HG03196 (cell line): ENCODE measurements around the gene PREX1.

Experiments
- ATAC-seq: cut with Tn5 transposase; IDR thresholded peaks from one replicate; pipeline ENCODE4 v1.9.1; 2021; ENCODE audit not compliant: unreplicated experiment

The PREX1 gene

DNA sequence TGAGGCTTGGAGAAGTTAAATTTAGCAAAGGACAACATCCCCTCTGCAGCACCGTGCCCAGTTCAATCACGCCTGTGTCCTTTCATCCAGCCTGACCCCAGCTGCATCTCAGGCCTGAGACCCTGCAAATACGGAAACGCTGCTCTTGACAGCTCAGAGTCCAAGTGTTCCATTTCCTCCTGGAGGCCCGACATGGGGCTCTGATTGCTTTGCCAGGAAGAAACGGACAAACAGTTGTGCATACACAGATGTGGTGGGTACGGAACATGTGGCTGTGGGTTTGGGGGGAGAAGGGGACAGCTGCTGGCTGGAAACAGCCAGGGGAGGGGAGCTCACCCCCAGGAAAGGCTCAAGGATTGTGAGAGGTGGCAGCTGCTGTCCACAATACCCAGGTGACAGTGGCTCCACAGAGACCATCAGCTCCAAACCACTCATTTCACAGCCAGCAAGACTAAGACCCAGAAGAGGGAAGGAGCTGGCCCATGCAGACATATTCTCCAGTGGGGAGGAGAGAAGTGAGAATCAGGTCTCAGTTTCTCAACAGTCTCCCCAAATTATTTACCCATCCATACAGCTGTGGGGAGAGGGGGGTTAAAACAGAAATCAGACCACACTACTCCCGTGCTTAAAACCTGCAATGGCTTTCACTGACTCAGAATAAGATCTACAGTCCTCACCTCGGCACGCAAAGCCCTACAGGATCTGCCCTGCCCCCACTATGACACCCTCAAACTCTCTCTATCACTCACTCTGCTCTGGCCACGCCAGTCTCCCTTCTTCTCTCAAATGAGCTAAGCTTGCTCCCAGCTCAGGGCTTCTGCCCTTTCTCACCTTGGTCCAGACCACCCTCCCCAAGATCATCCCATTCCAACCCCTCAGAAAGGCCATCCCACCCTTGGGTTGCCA, 89.1 kb downstream of the PREX1 start:
- ATAC-seq: peak; percentile 66

DNA sequence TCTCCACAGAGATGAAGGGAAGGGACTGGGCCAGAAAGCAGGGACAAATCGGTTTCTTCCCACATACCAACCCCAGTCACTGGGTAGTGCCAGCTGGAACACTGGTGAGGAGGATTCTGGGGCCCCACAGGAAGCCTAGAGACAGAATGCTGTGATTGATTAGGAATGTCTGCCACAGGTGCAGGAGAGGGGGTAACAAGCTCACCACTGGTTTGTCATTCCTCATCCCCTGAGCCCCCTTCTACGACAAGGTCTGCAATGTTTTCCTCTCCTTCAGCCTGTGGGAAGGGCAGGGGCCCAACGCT, 89.8 kb downstream of the PREX1 start:
- no peak for ATAC-seq

DNA sequence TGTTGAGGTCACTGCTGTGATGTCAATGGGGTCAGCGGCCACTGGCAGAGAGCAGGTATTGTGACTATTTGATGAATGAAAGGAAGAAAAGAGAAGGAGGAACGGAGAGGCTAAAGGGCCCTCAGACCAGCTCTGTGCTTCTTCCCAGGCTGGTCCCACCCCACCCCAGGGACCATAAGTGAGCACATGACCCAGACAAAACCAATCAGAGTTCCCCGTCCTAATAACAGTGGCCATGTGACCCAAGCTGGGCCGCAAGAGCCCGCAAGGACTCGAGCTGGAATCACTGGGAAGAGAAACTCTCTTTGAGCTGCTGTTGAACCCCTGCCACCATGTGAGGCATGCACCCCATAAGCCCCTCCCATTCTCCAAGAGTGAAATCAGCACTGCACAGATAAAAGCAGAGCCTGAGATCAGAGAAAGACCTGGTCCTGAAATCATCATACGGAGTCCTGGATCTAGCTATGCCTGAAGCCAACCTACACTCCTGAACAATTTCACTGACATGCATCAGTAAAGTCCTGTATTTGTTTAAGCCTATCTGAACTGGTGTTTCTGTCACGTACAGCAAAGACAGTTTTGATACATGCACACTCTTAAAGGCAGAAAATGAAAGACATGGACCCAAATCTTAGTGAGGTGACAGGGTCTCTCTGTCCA, 90.2 kb downstream of the PREX1 start:
- ATAC-seq: no peak

DNA sequence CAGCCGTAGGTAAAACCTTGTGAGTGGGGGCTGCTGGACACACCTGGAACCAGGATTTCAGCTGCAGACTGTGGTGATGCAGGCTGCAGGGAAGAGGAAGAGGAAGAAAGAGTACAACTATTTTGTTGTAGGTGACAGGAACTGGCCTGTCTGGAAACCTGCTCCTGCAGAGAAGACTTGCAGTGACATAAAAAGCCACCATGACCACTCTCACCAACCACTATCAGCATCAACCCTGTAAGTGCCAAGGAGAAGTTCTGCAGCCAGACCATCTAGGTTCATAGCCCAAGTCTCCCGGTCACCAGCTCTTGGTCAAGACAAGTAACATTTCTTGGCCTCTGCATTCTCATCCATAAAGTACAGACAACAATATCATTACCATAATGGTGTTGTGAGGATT, 91.2 kb downstream of the PREX1 start:
- ATAC-seq: no peak

DNA sequence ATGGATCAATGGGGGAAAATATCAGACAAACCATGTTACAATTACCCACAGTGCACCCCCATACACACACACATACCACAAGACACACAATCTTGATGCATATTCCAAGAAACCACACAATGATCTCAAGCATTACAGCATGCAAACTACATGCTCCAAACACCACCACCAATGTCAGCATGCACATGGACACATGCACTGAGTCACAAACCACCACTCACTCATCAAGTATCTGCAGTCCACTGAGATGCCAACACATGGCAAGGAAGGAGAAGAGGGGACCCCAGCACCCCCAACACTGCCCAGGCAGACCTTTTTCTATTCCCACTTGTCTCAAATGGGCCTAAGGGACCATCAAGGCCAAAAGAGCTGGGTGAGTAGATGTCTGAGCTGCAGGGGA, 91.6 kb downstream of the PREX1 start:
- no peak for ATAC-seq

DNA sequence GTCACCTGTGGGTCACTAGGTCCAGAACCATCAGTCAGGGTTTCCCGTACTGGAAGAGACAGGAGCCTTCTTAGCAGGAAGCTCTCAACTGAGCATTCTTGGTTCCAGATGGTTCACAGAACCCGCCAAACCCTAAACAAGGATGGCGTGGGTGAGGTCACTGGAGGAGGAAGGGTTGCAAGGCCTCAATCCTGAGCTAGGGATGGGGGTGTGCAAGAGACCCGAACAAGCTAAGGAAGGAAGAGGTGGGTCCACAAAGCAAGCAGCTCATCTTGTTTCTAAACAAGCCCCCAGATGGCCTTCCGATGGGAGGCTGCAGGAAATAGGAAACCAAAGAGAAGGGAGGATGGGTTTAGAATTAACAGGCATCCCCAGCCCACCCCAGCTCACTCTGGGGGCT, 92.7 kb downstream of the PREX1 start:
- ATAC-seq: no peak

DNA sequence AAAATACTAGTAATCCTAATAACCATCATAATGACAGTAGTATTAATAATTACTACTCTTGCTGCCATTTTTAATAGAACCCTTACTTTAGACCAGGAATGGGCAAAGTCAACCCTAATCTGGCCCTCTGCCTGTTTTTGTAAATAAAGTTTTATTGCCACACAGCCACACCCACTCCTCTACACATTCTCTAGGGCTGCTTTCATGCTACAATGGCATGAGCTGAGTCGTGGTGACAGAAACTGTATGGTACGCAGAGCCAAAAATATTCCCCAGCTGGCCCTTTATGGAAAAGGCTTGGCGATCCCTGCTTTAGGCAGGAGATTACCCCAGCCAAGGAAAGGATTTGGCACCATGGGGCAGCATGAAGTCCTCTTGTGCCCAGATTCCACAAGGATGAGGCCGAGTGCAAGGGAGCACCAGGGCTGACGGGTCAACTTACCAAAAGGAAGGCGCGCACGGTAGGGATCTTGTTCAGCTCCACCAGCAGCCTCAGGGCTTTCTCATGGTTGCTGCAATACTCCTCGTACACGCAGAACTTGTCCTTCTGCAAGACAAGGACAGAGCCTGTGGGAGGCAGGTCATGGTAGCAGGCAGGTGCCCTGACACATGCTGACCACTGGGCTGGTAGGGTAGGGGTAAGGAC, 93.6 kb downstream of the PREX1 start:
- no peak for ATAC-seq

DNA sequence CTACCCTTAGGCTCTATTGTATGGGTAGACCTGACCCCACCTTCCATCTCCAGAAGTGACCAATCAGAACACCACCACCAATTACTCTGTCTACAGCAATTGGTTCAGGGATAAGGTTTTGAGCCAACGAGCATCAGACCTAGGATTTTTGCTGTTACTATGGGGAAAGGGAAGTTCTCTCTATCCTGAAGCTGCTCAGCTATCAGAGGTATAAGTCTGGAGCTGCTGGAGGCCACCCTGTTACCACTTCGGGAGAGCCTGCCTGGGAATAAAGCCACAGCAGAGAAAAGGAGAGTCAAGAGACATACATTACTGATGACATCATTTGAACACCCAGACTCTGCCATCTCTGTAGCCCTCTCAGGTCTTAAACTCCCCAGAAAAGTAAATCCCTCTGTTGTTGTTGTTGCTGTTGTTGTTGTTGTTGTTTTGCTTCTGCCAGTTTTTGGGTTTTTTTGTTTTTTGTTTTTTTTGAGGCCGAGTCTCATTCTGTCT, 94.5 kb downstream of the PREX1 start:
- ATAC-seq: no peak

DNA sequence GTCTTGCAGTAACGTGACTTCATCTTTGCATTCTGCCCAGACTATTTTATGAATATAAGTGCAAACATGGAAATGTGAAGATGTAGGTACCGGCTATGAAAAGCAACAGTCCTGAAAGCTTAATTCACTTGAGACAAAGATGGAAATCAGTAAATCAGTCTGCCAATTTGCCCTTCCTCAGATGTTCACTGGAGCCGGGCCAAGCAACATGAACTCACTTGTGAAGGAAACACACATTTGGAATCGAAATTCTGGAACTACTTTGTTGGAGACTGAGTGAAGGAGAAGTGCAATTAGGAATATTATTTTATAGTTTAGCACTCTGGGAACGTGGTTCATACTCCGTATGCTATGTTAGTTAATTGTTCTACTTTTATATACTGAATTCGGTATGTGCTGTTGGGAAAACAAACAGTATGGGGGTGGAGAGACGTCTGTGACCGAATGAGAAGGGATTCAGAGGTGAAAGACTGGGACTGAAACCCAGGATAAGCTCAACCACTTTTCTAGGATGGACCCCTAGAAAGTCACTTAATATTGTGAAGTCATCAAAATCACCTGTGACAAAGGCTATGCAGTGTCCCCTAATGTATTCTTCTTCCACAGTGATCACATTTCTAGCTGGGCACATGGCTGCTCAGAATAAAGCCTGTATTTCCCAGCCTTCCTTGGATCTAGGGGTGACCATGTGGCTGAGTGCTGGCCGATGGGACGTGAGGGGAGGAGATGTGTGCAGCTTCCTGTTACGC, 95.5 kb downstream of the PREX1 start:
- ATAC-seq: no peak

DNA sequence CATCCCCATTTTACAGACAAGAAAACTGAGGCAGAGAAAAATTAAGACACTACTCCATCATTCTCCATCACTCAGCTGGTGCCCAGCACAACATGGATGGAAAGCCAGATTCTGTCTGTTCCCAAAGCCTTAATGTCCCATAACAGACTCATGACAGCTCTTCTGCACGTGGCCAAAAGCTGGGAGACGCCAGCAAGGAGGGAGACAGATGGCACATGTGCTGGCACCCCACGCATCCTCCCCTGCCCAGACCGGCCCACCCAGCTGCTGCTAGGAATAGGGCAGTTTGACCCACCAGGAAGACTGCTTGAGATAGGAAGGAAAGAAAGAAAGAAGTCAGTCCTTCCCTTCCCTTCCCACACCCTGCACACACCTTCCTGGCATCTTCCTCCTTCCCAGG, 96.3 kb downstream of the PREX1 start:
- ATAC-seq: no peak

DNA sequence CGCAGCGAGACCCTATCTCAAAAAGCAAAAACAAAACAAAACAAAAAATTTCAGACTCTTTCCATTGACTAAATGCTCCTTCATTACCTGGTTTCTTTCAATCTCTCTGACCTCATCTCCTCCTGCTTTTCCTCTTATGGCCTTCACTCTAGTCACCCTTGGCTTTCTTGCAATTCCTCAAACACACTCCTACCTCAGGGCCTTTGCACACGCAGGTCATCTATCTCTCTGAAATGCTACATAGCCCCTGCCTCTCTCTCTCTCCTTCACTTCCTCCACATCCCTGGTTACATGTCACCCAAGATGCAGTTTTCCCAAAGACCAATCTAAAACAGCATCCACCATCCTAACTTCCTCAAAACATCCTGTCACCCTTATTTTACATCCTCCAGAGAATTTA, 96.8 kb downstream of the PREX1 start:
- ATAC-seq: no peak

DNA sequence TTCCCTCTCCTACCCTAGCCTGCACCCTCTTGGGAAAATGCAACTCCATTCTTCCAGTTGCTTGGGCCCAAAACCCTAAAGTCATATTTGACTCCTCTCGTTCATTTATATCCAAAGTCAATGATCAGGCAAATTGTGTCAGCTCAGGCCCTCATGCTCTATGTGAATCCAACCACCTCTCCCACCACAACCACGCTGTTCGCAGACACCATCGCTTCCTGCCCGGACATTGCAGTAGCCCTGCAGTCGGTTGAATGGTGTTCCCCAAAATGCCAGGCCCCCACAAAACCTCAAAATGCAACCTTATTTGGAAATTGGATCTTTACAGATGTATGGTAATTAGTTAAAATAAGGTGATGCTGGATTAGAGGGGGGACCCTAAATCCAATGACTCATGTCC, 98.3 kb downstream of the PREX1 start:
- no peak for ATAC-seq

DNA sequence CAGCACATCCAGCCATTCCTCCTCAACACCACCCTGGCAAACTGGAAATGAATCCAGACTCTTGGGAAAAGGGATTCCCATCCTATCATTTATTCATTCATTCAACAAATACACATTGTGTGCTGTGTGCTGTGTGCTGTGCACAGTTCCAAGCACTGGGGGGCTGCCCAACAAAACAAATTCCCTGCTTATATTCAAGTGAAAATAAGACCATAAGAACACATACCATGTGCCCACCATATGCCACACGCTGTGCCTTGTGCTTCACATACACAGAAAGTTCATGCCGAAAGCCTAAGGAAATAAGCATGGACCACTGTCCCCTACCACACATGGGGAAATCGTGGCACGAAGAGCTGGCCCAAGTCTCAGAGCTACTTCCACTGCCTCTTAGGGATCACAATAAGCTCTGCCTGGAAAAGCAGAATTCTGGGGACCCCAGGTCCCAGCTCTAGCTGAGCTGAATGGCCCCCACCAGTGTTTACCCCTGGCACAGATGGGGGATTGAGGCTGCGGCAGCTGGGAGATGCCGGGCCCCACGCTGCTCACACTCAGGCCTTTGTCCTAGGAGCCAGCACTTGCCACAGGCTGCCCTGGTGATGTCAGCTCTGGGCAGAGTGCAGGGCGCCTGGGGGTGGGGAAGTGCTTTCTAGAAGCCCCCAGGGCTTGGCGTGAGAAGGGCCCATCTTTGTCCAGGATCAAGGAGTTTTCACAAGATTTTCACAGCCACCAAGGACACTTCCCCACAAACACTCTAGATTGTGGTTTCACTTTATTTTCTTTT, 99.6 kb downstream of the PREX1 start:
- no peak for ATAC-seq

DNA sequence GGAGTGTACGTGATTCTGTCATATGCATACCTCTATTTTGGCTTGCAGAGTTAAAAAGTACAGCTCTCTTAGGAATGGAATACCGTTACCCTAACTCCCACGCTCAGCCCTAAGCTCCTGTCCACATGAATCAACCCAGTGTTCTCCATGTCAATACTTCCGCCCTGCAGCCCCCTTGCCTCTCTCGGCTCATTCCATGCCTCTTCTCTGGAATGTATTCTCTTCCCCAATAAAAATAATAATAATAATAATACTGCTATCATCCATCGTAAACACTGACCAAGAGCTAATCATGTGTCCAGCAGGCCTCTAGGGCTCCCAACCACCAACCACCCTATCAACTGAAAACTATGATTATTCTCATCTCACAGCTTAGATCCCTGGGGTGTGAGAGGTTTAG, 100.6 kb downstream of the PREX1 start:
- no peak for ATAC-seq

DNA sequence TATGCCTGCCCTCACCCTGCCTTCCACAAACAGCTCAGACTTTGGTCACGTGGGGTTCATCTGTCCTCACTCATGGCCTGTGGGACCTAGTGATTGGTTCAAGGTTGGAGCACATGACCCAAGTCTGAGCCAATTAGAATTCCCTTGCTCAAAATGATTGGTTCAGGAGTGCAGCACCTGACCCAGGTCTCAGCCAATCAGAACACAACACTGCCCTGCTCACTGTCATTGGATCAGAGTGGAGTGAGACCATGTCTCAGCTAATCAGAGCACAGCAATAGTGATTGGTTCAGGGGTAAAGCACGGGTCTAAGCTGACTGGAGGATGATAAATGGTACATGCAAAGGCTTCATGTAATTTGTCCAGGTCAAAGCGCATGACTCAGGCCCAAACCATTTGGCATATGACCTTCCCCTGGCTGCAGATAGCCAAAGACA, 102.2 kb downstream of the PREX1 start:
- ATAC-seq: no peak

DNA sequence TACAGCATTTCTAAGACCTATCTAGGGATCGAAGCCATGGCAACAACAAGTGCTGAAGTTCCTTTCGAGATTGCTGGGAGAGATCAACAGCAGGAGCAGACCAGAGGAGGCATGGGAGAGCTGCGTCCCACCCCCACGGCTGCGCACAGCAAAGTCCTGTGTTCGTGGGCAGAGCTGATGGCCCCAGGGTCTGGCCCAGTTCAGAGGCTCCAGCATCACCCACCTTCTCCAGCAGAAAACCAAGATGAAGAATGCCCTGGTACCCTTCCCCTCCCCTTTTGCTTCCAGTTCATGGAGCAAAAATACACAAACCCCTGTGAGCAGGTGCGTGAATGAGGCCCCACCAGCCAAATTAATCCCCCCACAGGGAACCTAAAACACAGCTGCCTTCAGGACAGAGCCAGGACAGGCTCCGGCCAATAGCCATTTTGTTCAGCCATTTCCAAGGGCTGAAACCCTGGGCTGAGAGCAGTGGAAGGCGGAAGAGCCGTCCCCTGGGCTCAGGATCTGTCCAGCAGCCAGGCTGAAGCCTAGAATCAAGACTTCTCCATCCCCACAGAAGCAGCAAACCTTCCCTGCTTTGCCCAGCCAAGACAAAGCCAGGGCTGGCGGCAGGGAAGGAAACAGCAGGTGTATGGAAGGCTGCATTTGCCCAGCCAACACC, 102.8 kb downstream of the PREX1 start:
- ATAC-seq: no peak

DNA sequence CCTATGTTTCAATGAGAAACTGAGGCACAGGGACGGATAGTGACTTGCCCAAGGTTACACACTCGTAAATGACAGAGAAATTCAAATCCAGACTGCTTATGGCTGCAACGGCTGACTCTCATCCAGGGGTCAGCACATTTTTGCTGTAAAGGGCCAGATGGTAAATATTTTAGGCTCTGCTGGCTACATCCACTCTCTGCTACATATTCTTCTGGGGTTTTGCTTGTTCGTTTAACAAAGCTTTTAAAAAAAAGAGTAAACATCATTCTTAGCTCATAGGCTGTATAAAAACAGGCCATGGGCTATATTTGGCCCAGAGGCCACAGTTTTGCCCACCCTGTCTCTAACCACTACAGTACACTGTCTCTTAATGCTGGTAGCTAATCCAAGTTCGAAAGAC, 103.4 kb downstream of the PREX1 start:
- ATAC-seq: no peak

DNA sequence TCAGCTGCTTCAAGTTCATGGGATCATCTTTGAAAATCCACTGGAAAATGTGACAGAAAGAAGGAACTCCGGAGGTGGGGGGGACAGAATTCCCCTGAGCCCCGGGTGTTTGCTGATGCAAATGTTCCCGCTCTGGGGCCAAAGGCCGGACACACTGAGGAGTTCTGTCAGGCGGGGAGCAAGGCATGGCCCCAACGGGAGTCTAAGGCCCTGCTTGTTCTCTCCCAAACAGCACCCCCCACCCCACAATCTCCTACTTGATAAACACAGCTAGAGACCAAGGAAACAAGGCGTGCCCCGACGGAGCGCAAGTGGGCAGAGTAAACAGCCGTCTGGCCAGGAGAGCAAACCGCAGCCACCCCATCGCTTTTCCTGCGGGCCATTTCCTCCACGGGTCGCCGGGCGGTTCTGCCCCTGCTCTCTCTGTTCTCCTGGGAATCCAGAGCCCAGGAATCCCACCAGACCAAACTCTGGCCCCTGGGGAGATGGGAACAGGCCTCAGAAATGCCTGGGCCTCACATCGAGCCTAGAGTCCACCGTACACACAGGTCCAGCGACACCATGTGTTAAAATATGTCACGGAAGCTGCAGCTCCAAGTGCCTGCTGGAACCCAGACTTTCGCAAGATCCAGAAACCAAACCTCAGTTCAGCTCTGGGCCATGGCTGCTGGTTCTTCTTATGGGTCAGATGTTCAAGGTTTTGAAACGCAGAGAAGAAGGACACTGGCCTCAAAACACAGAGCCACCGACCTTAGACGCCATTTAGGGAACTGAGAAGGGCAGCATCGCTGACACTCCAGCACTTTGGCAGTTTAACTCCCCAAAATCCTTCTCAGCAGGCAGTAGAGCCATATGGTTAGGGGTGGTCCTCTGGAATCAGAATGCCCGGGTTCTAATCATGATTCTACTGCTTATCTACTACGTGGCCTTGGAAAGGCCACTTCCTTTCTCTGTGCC, 104.2 kb downstream of the PREX1 start:
- no peak for ATAC-seq

DNA sequence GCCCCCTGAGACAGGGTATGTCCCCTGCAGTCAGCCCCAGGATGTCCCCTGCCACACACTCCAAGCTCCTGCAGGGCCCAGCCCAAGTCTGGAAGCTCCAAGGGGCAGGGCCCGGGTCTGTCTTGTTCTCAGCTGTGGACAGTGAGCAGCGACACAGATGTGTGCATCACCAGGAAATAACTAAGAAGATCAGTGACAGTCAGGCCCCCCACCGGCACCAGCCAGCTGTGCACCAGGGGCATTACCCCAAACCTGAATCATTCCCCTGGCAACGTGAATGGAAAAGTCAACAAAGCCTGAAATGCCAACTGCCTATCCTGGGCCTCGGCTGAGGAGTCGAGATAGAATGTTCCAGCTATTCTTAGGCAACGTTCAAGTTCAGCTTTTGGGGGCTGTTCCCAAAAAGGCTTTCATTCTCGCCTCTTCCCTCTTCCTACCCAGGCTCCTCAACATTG, 105.0 kb downstream of the PREX1 start:
- no peak for ATAC-seq
